HG03565 (cell line): ENCODE measurements around the gene SPACA6.
"Not testable (repeated sequence)": the region's sequence is repeated elsewhere in the genome, so short reads cannot be mapped to it uniquely, and the experiment has no call there.

ENCODE experiments used
- ATAC-seq: cut with Tn5 transposase; IDR thresholded peaks from one replicate; pipeline ENCODE4 v1.9.1; 2021; ENCODE audit warnings: mild to moderate bottlenecking, moderate library complexity; ENCODE audit not compliant: unreplicated experiment

SPACA6 gene

DNA sequence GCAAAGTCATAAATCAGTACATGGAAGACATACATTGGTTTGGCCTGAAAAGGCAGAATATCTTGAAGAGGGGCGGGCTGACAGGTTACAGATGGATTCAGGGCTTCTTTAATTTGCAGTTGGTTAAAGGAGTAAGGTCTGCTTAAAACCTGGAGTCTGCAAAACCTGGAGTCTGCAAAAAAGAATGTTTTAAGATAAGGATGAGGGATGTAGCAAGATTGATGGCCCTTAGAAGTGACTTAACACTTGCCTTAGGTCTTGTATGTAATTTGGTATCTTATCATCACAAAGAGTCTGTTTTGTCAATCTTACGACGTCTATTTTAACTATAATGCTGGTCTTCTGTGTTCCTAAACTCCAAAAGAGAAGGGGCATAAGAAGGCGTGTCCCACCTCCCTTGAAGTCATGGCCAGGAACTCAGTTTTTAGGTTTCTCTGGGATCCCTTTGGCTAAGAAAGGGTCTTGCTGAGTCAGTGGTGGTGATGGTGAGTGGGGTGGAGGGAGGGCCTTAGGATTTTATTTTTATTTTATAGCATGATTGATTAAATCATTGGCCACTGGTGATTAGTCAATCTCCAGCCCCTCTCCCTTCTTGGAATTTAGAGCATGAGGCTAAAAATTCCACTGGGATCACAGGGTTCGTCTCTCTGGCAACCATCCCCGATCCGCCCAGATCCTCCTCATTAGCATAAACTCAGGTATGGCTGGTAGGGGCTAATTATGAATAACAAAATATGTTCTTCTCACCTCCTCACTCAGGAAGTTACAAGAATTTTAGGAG is 40.8 kb downstream of the SPACA6 start:
- ATAC-seq = no peak

DNA sequence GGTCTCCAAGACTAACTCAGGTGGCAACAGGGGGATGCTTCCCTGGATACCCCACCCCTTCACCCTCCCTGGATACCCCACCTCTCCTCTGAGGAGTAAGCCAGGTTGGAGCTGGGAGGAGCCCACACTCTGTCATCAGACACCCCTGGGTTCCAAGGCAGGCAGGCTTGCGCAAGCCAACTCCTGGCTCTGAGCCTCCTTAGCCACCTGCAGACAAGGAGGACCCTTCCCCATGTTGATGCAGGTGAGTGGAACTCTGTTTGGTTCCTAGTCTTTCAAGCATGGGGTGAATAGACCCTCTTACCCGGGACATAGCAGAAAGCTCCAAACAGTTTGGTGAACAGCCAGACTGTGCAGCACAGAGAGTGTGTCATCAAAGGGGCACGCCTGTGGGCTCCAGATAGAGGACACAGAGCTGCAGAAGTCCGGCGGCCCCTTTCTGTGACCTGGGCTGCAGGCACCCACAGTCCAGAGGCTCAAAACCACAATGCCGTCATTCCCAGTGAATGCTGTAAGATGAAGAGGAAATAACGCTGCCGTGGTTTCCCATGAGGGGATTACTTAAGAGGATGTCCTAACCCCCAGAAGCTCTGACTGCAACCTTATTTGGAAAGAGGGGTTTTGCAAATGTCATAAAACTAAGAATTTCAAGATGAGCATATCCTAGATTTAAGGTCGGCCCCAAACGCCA is 42.8 kb downstream of the SPACA6 start:
- ATAC-seq = no peak

GRCh38 chr19:51737389-51737788 is 44.3 kb downstream of the SPACA6 start:
- ATAC-seq = no peak

- no peak for ATAC-seq
These were observed 44.8 kb downstream of the SPACA6 start for GRCh38 chr19:51737924-51738323.

DNA sequence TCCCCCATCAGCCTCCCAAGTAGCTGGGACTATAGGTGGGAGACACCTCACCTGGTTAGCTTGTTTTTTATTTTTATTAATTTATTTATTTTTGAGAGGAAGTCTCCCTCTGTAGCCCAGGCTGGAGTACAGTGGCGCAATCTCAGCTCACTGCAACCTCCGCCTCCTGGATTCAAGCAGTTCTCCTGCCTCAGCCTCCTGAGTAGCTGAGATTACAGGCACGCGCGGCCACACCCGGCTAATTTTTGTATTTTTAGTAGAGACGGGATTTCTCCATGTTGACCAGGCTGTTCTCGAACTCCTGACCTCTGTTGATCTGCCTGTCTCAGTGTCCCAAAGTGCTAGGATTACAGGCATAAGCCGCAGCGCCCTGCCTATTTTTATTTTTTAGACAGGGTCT is 45.4 kb downstream of the SPACA6 start:
- not testable (repeated sequence) for ATAC-seq

DNA sequence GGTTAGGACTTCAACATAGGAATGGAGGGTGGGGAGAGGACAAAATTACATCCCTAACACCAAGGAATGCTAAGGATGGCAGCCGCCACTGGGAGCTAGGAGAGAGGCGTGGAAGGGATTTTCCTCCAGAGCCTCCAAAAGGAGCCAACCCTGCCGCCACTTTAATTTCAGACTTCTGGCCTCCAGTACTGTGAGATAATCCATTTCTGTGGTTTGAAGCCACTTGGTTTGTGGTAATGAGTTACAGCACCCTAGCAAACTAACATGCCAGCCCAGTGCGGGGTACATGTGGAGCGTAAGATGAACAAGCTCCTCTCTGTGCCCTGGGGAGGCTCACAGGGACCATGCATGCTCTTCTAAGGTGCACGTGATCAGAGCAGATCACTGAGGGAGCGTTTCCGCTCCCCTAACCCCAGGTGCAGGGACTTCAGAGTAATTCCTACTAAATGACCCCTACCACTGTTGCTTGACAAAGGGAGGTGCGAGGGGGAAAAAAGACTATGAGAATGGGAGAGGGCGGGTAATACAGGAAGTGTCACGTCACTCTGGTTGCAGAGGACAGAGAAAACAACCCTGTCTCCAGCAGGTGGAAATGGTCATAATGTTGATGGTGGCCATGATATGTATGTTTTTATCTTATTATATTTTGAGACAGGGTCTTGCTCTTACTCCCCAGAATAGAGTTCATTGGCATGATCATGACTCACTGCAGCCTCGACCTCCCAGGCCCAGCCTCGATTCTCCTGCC is 46.5 kb downstream of the SPACA6 start:
- ATAC-seq = no peak

DNA sequence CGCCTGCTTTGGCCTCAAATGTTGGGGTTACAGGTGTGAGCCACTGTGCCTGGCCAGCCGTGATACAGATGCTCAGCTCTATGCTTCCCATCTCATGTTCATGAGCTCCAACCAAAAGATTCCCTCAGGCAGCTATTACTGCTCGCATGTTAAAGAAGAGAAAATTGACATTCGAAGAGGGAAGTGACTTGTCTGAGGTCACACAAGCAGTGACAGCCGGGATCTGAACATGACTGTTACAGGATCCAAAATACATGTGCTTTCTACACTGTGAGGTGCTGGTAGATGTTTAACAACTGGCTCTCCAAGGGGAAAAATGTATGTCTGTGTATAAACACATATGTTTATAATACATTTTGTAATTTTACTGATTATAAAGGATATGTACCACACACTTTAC is 47.2 kb downstream of the SPACA6 start:
- no peak for ATAC-seq

GRCh38 chr19:51742789-51743188 is 49.7 kb downstream of the SPACA6 start:
- ATAC-seq = no peak

- no peak for ATAC-seq
These were observed 50.3 kb downstream of the SPACA6 start for GRCh38 chr19:51743405-51743804.

DNA sequence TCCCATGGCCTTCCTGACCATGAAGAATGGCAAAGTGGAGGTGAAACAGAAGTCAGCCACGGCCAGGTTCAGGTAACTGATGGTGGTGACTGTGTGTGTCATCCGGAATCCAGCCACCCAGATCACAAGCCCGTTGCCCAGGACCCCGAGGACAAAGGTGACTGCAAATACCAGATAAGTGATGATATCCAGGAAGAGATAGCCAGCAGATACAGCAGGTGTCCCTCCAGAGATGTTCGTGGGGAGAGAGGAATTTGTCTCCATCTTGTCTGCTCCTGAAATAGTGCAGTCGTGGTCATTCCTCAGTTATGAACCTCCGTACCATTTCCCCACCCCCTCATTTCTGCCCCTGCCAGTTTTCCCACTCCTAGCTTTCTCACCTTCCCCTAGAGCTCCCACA is 53.6 kb downstream of the SPACA6 start:
- ATAC-seq = no peak

DNA sequence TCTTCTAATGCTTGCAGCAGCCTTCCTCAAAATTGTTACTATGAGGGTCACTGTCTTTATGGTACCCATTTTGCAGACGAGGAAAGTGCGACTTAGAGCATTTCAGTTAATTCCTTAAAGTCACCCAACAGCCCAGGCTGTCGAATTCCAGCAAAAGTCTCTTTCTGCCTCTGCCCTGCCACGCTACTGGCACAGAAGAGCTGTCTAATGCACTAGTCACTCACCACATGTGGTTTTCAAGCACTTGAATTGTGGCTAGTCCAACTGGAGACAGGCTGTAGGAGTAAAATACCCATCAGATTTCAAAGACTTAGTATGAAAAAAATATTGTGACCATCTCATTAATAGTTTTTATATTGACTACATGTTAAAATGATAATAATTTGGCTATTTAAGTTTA is 56.8 kb downstream of the SPACA6 start:
- no peak for ATAC-seq

- ATAC-seq = no peak
These were observed 57.4 kb downstream of the SPACA6 start for GRCh38 chr19:51750400-51751094.

DNA sequence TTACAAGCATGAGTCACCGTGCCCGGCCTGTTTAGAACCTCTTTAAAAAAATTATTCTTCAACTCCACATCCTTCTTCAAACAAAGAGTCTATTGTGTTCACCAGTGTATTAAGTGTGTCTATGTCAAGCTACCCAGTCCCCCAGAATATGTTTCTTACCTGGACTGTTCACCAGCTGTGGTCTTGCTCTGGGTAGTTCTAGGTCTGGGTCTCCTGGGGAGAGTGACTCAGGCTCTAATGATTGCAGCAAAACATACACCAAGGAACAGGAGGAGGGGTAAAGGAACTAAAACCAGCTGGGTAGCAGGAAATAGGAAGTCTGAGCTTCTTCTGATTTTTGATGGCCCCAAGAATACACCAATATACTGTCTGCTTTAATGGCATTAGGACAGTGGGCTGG is 58.5 kb downstream of the SPACA6 start, which contains the start of gene FPR1:
Gene FPR1 (minus strand): TSS at position 224 of the 400 bp plus-strand sequence. CDS start 4,884 bp downstream, outside the sequence.
- ATAC-seq = no peak

DNA sequence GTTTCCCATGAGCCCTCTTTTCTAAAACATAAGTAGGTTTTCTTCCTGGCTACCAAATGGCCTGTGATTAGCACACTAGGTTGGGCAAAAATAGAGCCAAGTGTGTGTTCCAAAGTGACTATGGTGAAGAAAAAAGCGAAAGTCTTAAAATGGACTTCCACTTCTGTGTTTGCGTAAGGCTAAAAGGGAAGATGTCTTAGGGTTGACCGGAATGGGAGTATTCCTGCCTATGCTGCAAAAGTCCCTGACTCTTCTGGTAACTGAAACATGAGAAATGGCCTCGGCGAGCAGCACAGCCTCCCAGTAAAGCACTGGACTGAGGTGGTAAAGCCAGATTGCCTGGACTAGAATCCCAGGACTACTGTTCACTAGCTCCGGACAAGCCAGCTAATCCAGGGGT is 61.0 kb downstream of the SPACA6 start:
- no peak for ATAC-seq

DNA sequence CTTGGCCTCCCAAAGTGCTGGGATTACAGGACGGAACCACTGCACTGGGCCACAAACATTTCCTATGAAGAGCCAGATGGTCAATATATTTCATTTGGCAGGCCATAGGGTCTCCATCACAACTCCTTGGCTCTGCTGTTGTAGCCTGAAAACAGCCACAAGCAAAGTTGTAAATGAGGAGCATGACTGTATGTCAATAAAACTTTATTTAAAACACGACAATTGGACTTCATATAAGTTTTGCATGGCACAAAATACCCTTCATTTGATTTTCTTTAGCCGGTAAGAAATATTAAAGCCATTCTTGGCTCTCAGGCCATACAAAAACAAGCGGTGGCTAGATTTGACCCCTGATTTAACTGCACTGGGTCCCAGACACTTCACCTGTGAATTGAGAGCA is 61.6 kb downstream of the SPACA6 start:
- no peak for ATAC-seq
